H54 (cell line): Measurements from ENCODE around the gene ISYNA1.

Experiments used
- DNase-seq: peaks from one replicate; pipeline ENCODE4 v3.0.0; 2011; ENCODE audit warnings: low spot score, mixed read lengths; ENCODE audit not compliant: insufficient read length
- FAIRE-seq: peaks from 3 replicates; lab custom pipeline; 2011; peaks lifted over from hg19 to GRCh38; lab: Jason Lieb, UNC
- POLR2A ChIP-seq: IDR thresholded peaks from 2 replicates; pipeline ENCODE4 v1.6.1; 2011; ENCODE audit warnings: low read depth, mild to moderate bottlenecking, low read length

Gene ISYNA1

GRCh38 chr19:18401580-18402112, 36.3 kb downstream of the ISYNA1 start:
- no peak for FAIRE-seq
- TF ChIP-seq POLR2A: no peak
- no peak for DNase-seq

DNA sequence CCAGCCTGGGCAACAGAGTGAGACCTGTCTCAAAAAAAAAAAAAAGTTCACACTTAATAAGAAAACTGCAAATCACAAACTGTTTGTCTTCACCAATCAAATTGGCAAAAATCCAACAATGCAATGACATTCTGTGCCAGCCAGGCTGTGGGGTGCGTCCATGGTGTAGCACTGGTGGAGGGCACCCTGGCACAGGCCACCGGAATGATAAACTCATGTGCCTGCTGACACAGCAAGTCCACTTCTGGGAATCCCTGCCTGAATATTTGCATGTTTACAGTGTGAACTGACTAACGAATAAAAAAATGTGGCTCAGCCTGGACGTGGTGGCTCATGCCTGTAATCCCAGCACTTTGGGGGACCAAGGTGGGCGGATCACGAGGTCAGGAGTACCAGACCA, 38.9 kb downstream of the ISYNA1 start:
- FAIRE-seq: no peak
- no peak for DNase-seq
- TF ChIP-seq POLR2A: no peak

GRCh38 chr19:18397242-18398202, 40.4 kb downstream of the ISYNA1 start, which contains the start of gene LRRC25:
TSS of gene LRRC25 (minus strand) at chr19:18397622. CDS start at chr19:18396963, 659 bp downstream.
- no peak for TF ChIP-seq POLR2A
- FAIRE-seq: no peak
- DNase-seq: no peak

DNA sequence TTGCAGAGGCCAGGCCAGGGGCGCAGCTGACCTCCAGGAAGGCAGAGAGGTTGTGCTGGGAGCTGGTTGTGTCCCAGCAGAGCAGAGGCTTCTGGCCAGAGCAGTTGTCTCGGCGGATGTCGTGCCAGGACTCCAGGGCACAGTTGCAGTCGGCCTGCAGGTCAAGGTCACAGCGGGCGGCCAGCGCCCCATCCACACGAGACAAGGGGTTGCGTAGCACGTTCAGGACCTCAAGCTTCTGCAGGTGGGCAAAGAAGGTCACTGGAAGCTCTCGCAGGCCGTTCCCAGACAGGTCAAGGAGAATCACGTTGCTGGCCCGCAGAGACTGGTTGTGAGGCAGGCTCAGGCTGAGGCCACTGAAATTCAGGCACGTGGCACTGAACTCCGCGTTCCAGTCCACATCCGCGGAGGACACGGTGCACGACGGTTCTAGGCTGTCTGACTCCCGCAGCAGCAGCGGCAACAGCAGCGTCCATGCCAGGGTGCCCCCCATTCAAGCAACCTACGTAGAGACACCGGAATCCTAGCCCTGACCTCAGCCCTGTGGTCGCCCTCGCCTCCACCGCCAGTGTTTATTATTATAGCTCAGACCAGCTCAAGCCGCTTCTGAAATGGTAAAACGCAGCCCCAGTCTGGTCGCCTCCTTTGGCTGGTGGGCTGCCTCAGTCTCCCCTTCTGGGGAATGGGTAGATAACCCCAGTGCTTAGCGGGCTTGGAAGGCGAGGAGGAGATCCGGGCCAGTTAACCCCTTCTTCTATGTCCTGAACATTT, 41.3 kb downstream of the ISYNA1 start:
- FAIRE-seq (no peak), DNase-seq (no peak)
- TF ChIP-seq POLR2A: no peak

- no peak for FAIRE-seq
- DNase-seq: no peak
- TF ChIP-seq POLR2A: no peak
Observed at GRCh38 chr19:18393836-18394235, 44.1 kb downstream of the ISYNA1 start.

DNA sequence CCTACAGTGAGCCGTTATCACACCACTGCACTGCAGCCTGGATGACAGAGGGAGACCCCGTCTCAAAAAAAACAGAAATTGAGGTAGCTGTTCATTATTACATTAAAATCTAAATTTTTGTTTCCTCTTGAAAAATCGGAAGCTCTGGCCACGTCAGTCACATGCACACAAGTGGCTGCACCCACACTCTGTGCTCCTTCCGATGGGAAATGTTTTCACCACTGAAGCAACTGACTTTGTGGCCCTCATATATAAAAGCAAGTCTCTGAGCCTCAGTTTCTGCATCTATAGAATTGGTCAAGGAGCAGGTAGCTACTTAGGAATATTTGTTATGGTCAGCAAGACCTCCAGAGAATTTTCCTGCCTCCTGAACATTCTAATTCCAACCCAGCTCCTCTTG, 45.0 kb downstream of the ISYNA1 start:
- DNase-seq (no peak), FAIRE-seq (no peak)
- no peak for TF ChIP-seq POLR2A

DNA sequence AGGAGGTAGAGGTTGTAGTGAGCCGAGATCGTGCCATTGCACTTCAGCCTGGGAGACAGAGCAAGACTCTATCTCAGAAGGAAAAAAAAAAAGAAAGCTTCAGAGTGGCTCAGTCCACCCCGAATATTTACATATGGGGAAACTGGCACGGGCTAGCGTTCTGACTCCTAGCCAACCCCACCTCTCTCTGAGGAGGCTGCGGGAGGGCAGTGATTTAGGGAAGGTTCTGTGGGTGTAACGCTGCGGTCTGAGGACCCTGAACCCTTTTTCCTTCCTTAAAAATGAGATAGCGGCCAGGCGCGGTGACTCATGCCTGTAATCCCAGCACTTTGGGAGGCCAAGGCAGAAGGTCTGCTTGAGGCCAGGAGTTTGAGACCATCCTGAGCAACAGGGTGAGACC, 45.5 kb downstream of the ISYNA1 start:
- no peak for TF ChIP-seq POLR2A
- DNase-seq: peak; percentile 50
- no peak for FAIRE-seq

GRCh38 chr19:18391509-18392075, 46.3 kb downstream of the ISYNA1 start:
- no peak for DNase-seq
- FAIRE-seq: no peak
- no peak for TF ChIP-seq POLR2A

- DNase-seq (no peak), FAIRE-seq (no peak)
- TF ChIP-seq POLR2A: no peak
Observed at GRCh38 chr19:18390065-18390907, 47.6 kb downstream of the ISYNA1 start.

DNA sequence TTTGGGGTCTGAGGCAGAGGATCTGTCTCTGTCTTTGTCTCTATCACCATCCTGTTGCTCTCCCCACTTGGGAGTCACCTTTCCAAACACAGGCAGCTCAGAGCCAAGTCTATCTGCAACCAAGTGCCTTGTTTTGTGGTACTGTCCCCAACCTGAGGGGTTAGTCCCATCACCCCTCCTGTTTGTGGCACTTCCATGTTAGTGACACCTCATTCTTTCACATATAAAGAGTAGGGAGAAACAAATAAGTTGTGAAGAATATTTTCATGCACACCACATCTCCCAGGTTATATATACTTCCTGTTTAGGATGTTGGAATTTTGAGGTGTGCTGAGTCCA, 48.2 kb downstream of the ISYNA1 start:
- DNase-seq (no peak), FAIRE-seq (no peak)
- TF ChIP-seq POLR2A: no peak

DNA sequence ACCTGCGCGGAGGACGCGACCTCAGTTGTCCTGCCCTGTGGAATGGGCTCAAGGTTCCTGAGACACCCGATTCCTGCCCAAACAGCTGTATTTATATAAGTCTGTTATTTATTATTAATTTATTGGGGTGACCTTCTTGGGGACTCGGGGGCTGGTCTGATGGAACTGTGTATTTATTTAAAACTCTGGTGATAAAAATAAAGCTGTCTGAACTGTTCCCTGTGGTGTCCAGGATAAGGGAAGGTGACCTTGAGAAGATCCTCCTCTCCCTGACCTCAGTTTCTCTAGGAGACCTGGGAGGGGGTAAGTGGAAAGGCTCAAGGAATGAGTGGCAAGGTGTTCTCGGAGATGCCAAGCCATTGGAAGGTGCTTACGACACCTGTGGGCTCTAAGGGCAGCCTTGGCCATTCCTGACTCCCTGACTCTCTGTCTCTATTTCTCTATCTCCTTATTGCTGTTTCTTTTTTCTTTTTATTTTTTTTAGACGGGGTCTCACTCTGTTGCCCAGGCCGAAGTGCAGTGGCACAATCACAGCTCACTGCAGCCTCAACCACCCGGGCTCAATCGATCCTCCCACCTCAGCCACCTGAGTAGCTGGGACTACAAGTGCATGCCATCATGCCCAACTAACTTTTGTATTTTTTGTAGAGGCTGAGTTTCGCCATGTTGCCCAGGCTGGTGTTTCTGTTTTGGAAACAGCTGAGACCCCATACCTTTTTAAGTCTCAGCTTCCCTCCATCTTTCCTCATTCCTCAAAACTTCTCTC, 48.8 kb downstream of the ISYNA1 start:
- FAIRE-seq: no peak
- no peak for DNase-seq
- no peak for TF ChIP-seq POLR2A
